ENCODE measurements around the gene DLGAP1.

GRCh38 chr18:3930126-3931012 is 524.7 kb downstream of the DLGAP1 start:
- TF ChIP-seq MAX (IDR thresholded peaks at IDR 0.05) (no peak), ATF3 (IDR thresholded peaks at IDR 0.05) (no peak), GABPA (IDR thresholded peaks at IDR 0.05 in 1 of 2, conservative IDR thresholded peaks at IDR 0.05 in 1 of 2) (no peak), CTCF (IDR thresholded peaks at IDR 0.05; ENCODE audit: low read depth, low read length, missing input control) (no peak), TAF1 (conservative IDR thresholded peaks at IDR 0.05) (no peak)

Measured in liver (tissue), 3 donors.